ENCODE data around the gene PTMS.

GRCh38 chr12:6771091-6771495 is 4.9 kb downstream of the PTMS start:
- TF ChIP-seq, protein P1, sequence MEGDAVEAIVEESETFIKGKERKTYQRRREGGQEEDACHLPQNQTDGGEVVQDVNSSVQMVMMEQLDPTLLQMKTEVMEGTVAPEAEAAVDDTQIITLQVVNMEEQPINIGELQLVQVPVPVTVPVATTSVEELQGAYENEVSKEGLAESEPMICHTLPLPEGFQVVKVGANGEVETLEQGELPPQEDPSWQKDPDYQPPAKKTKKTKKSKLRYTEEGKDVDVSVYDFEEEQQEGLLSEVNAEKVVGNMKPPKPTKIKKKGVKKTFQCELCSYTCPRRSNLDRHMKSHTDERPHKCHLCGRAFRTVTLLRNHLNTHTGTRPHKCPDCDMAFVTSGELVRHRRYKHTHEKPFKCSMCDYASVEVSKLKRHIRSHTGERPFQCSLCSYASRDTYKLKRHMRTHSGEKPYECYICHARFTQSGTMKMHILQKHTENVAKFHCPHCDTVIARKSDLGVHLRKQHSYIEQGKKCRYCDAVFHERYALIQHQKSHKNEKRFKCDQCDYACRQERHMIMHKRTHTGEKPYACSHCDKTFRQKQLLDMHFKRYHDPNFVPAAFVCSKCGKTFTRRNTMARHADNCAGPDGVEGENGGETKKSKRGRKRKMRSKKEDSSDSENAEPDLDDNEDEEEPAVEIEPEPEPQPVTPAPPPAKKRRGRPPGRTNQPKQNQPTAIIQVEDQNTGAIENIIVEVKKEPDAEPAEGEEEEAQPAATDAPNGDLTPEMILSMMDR (conservative IDR thresholded peaks at IDR 0.05; ENCODE audit: low read depth in 2 of 2): no peak
- TF ChIP-seq JUNB (IDR thresholded peaks at IDR 0.05; ENCODE audit: unreplicated experiment) (no peak), EZH2 (IDR thresholded peaks at IDR 0.05; ENCODE audit: low read depth, unreplicated experiment) (no peak), ZNF462 (CRISPR knock-in tag; IDR thresholded peaks at IDR 0.05) (no peak), POLR2AphosphoS5 (IDR thresholded peaks at IDR 0.05; ENCODE audit: low read depth) (no peak), ZNF114 (CRISPR knock-in tag; IDR thresholded peaks at IDR 0.05) (no peak), ETS1 (IDR thresholded peaks at IDR 0.05) (no peak), CREB1 (CRISPR knock-in tag; IDR thresholded peaks at IDR 0.05; ENCODE audit: low read depth) (no peak), EZH2phosphoT487 (IDR thresholded peaks at IDR 0.05; ENCODE audit: unreplicated experiment) (no peak), NANOG (IDR thresholded peaks at IDR 0.05; ENCODE audit: borderline replicate concordance) (no peak), STAT1 (IDR thresholded peaks at IDR 0.05; ENCODE audit: unreplicated experiment) (no peak), ZNF331 (CRISPR knock-in tag; IDR thresholded peaks at IDR 0.05; ENCODE audit: low read depth) (no peak)
- TF ChIP-seq, protein P2, sequence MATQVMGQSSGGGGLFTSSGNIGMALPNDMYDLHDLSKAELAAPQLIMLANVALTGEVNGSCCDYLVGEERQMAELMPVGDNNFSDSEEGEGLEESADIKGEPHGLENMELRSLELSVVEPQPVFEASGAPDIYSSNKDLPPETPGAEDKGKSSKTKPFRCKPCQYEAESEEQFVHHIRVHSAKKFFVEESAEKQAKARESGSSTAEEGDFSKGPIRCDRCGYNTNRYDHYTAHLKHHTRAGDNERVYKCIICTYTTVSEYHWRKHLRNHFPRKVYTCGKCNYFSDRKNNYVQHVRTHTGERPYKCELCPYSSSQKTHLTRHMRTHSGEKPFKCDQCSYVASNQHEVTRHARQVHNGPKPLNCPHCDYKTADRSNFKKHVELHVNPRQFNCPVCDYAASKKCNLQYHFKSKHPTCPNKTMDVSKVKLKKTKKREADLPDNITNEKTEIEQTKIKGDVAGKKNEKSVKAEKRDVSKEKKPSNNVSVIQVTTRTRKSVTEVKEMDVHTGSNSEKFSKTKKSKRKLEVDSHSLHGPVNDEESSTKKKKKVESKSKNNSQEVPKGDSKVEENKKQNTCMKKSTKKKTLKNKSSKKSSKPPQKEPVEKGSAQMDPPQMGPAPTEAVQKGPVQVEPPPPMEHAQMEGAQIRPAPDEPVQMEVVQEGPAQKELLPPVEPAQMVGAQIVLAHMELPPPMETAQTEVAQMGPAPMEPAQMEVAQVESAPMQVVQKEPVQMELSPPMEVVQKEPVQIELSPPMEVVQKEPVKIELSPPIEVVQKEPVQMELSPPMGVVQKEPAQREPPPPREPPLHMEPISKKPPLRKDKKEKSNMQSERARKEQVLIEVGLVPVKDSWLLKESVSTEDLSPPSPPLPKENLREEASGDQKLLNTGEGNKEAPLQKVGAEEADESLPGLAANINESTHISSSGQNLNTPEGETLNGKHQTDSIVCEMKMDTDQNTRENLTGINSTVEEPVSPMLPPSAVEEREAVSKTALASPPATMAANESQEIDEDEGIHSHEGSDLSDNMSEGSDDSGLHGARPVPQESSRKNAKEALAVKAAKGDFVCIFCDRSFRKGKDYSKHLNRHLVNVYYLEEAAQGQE (IDR thresholded peaks at IDR 0.05; ENCODE audit: unreplicated experiment): no peak

All from GM23338 (cell line).